Liver (tissue), 9 donors: ENCODE results near the gene EFCAB12. TPM values are rescaled to one million over a fixed set of nuclear protein-coding genes. Genes with fewer than 3 reads are reported as not detected.

ENCODE experiments used
- DNase-seq: peaks from one replicate; pipeline ENCODE4 v3.0.0-alpha.2; 2017; ENCODE audit warnings: low spot score
- H3K27ac ChIP-seq, 2 donors: one replicate each; pipeline ENCODE4 v1.7.0; 2013; ENCODE audit warnings: inconsistent platforms in 2 of 2, low read length in 2 of 2, control low read depth in 1 of 2, low read depth in 1 of 2, mild to moderate bottlenecking in 1 of 2
- H3K27me3 ChIP-seq, 4 donors: one replicate each; pipeline versions ENCODE4 v1.6.1 to v1.7.0; 2013; ENCODE audit warnings: low read length in 3 of 4, inconsistent platforms in 1 of 4, mild to moderate bottlenecking in 1 of 4, moderate library complexity in 1 of 4; ENCODE audit not compliant: control insufficient read depth in 4 of 4, insufficient read depth in 4 of 4
- H3K36me3 ChIP-seq, 4 donors: one replicate each; pipeline versions ENCODE4 v1.6.1 to v1.7.0; 2013; ENCODE audit warnings: low read length in 3 of 4, mild to moderate bottlenecking in 3 of 4, low read depth in 1 of 4, moderate library complexity in 1 of 4; ENCODE audit not compliant: control insufficient read depth in 4 of 4, insufficient read depth in 3 of 4
- H3K4me1 ChIP-seq, 4 donors: one replicate each; pipeline versions ENCODE4 v1.6.1 to v1.7.0; 2013; ENCODE audit warnings: low read length in 3 of 4, mild to moderate bottlenecking in 3 of 4, moderate library complexity in 1 of 4; ENCODE audit not compliant: control insufficient read depth in 4 of 4, insufficient read depth in 4 of 4
- H3K4me3 ChIP-seq, 3 donors: one replicate each; pipeline versions ENCODE4 v1.6.1 to v1.7.0; 2013; ENCODE audit warnings: low read length in 3 of 3, control low read depth in 1 of 3, low read depth in 1 of 3, mild to moderate bottlenecking in 1 of 3
- H3K9ac ChIP-seq, 2 donors: one replicate each; pipeline ENCODE4 v1.7.0; 2013; ENCODE audit warnings: low read length in 2 of 2, mild to moderate bottlenecking in 2 of 2, moderate library complexity in 2 of 2, control low read depth in 1 of 2, low read depth in 1 of 2
- H3K9me3 ChIP-seq, 4 donors: one replicate each; pipeline versions ENCODE4 v1.6.1 to v1.7.0; 2013; ENCODE audit warnings: low read length in 3 of 4; ENCODE audit not compliant: control insufficient read depth in 4 of 4
- FOXA2 ChIP-seq: IDR thresholded peaks from 2 replicates; pipeline ENCODE4 v1.6.1; 2016; ENCODE audit warnings: antibody characterized with exemption
- HNF4A ChIP-seq, 2 donors: conservative IDR thresholded peaks; 2 replicates each; pipeline ENCODE4 v1.6.1; 2016; ENCODE audit warnings: antibody characterized with exemption in 2 of 2, mild to moderate bottlenecking in 2 of 2
- HNF4G ChIP-seq: IDR thresholded peaks from 2 replicates; pipeline ENCODE4 v1.6.1; 2016; ENCODE audit warnings: antibody characterized with exemption
- NR2F2 ChIP-seq: IDR thresholded peaks from 2 replicates; pipeline ENCODE4 v1.6.1; 2016; ENCODE audit warnings: antibody characterized with exemption
- RAD21 ChIP-seq, 2 donors: IDR thresholded peaks; 2 replicates each; pipeline ENCODE4 v1.6.1; 2016; ENCODE audit warnings: antibody characterized with exemption in 2 of 2, mild to moderate bottlenecking in 2 of 2
- RXRA ChIP-seq, 2 donors: IDR thresholded peaks; 2 replicates each; pipeline ENCODE4 v1.6.1; 2017 to 2018; ENCODE audit warnings: antibody characterized with exemption in 2 of 2, mild to moderate bottlenecking in 1 of 2
- SP1 ChIP-seq: IDR thresholded peaks from 2 replicates; pipeline ENCODE4 v1.6.1; 2018; ENCODE audit warnings: antibody characterized with exemption, mild to moderate bottlenecking
- YY1 ChIP-seq: IDR thresholded peaks from 2 replicates; pipeline ENCODE4 v1.6.1; 2016; ENCODE audit warnings: antibody characterized with exemption, mild to moderate bottlenecking
- WGBS: extraction: QIAGEN DNeasy Blood & Tissue Kit; methylation state at CpG from one replicate; pipeline ENCODE4 v1.1.7; 2013; 5-methylcytosine and 5-hydroxymethylcytosine counted together
- polyA plus RNA-seq, 2 donors: library from polyadenylated mRNA; stranded (reverse) in 1 of 2; unstranded in 1 of 2; fragments of 200-250 nt in 1 of 2; fragments of >200 nt in 1 of 2; fragmentation: Nextera tagmentation in 1 of 2; extraction: Ambion mirVana in 1 of 2; gene quantifications; one replicate each; pipeline versions ENCODE4 v1.2.1 to v1.2.3, GENCODE V29; 2013 to 2015
- total RNA-seq, 2 donors: library from RNA; depleted of rRNA; stranded (reverse); fragments of >200 nt; gene quantifications; one replicate each; pipeline ENCODE4 v1.2.3, GENCODE V29; 2014
- TF ChIP-seq, protein P1 (sequence below): IDR thresholded peaks from 2 replicates; pipeline ENCODE4 v1.6.1; 2016; ENCODE audit warnings: antibody characterized with exemption
- TF ChIP-seq, protein P2 (sequence below): IDR thresholded peaks from 2 replicates; pipeline ENCODE4 v1.6.1; 2016; ENCODE audit warnings: antibody characterized with exemption
- TF ChIP-seq, protein P3 (sequence below): fragments of 150-350 bp; IDR thresholded peaks from 2 replicates; pipeline ENCODE4 v1.5.1; 2017; ENCODE audit warnings: improper control_type of control experiment, low read depth, low read length; ENCODE audit not compliant: missing input control
- TF ChIP-seq, protein P4 (sequence below): IDR thresholded peaks from 2 replicates; pipeline ENCODE4 v1.6.1; 2016; ENCODE audit warnings: antibody characterized with exemption, mild to moderate bottlenecking
- donor health status: healthy.
- donor health status: healthy.
- donor health status: healthy.
- donor health status: healthy.
- donor health status: healthy.

Gene EFCAB12
- total and polyA plus RNA-seq, 4 donors: 0.37 to 2.4 (median 0.65) TPM

GRCh38 chr3:129404610-129405009, 23.8 kb downstream of the EFCAB12 start:
- Histone ChIP-seq H3K9me3 (no peaks in the 10 kb centered on the region), H3K4me1 (peaks cover 0 to 8% (median 3%) of the 10 kb centered on the region in 4 donors), H3K9ac (no peak overlapping the region), H3K27me3 (no peaks in the 10 kb centered on the region), H3K4me3 (no peak overlapping the region), H3K27ac (no peak overlapping the region), H3K36me3 (no peaks in the 10 kb centered on the region)
- DNase-seq: no peak
- WGBS: 93% methylated on average over 5 of the region's 5 CpGs
- TF ChIP-seq YY1: no peak
- no peak for TF ChIP-seq NR2F2
- no peak for TF ChIP-seq RXRA (IDR thresholded peaks at IDR 0.05)
- TF ChIP-seq, protein P1, sequence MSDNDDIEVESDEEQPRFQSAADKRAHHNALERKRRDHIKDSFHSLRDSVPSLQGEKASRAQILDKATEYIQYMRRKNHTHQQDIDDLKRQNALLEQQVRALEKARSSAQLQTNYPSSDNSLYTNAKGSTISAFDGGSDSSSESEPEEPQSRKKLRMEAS: no peak
- TF ChIP-seq FOXA2: no peak
- TF ChIP-seq, protein P2, sequence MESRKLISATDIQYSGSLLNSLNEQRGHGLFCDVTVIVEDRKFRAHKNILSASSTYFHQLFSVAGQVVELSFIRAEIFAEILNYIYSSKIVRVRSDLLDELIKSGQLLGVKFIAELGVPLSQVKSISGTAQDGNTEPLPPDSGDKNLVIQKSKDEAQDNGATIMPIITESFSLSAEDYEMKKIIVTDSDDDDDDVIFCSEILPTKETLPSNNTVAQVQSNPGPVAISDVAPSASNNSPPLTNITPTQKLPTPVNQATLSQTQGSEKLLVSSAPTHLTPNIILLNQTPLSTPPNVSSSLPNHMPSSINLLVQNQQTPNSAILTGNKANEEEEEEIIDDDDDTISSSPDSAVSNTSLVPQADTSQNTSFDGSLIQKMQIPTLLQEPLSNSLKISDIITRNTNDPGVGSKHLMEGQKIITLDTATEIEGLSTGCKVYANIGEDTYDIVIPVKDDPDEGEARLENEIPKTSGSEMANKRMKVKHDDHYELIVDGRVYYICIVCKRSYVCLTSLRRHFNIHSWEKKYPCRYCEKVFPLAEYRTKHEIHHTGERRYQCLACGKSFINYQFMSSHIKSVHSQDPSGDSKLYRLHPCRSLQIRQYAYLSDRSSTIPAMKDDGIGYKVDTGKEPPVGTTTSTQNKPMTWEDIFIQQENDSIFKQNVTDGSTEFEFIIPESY: no peak
- no peak for TF ChIP-seq HNF4G
- no peak for TF ChIP-seq HNF4A (conservative IDR thresholded peaks at IDR 0.05)
- TF ChIP-seq RAD21 (IDR thresholded peaks at IDR 0.05): no peak

GRCh38 chr3:129404130-129404529, 24.3 kb downstream of the EFCAB12 start:
- no peak for DNase-seq
- WGBS: 90% methylated on average over 8 of the region's 8 CpGs
- Histone ChIP-seq H3K9me3 (no peaks in the 10 kb centered on the region), H3K4me1 (peaks cover 0 to 8% (median 3%) of the 10 kb centered on the region in 4 donors), H3K4me3 (no peak overlapping the region), H3K9ac (no peak overlapping the region), H3K36me3 (no peaks in the 10 kb centered on the region), H3K27me3 (no peaks in the 10 kb centered on the region), H3K27ac (no peak overlapping the region)
- TF ChIP-seq, protein P3, sequence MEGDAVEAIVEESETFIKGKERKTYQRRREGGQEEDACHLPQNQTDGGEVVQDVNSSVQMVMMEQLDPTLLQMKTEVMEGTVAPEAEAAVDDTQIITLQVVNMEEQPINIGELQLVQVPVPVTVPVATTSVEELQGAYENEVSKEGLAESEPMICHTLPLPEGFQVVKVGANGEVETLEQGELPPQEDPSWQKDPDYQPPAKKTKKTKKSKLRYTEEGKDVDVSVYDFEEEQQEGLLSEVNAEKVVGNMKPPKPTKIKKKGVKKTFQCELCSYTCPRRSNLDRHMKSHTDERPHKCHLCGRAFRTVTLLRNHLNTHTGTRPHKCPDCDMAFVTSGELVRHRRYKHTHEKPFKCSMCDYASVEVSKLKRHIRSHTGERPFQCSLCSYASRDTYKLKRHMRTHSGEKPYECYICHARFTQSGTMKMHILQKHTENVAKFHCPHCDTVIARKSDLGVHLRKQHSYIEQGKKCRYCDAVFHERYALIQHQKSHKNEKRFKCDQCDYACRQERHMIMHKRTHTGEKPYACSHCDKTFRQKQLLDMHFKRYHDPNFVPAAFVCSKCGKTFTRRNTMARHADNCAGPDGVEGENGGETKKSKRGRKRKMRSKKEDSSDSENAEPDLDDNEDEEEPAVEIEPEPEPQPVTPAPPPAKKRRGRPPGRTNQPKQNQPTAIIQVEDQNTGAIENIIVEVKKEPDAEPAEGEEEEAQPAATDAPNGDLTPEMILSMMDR: no peak
- TF ChIP-seq, protein P4, sequence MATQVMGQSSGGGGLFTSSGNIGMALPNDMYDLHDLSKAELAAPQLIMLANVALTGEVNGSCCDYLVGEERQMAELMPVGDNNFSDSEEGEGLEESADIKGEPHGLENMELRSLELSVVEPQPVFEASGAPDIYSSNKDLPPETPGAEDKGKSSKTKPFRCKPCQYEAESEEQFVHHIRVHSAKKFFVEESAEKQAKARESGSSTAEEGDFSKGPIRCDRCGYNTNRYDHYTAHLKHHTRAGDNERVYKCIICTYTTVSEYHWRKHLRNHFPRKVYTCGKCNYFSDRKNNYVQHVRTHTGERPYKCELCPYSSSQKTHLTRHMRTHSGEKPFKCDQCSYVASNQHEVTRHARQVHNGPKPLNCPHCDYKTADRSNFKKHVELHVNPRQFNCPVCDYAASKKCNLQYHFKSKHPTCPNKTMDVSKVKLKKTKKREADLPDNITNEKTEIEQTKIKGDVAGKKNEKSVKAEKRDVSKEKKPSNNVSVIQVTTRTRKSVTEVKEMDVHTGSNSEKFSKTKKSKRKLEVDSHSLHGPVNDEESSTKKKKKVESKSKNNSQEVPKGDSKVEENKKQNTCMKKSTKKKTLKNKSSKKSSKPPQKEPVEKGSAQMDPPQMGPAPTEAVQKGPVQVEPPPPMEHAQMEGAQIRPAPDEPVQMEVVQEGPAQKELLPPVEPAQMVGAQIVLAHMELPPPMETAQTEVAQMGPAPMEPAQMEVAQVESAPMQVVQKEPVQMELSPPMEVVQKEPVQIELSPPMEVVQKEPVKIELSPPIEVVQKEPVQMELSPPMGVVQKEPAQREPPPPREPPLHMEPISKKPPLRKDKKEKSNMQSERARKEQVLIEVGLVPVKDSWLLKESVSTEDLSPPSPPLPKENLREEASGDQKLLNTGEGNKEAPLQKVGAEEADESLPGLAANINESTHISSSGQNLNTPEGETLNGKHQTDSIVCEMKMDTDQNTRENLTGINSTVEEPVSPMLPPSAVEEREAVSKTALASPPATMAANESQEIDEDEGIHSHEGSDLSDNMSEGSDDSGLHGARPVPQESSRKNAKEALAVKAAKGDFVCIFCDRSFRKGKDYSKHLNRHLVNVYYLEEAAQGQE: no peak
- TF ChIP-seq FOXA2 (no peak), SP1 (no peak), RXRA (IDR thresholded peaks at IDR 0.05) (no peak), NR2F2 (no peak)
